GM12864 (cell line): Measurements from ENCODE around the gene TPRX1.
A peak's percentile ranks its signal among the peaks of the same experiment; 100 is the strongest.
"Not testable (repeated sequence)": the region's sequence is repeated elsewhere in the genome, so short reads cannot be mapped to it uniquely, and the experiment has no call there.

Experiments
- DNase-seq: peaks from one replicate; pipeline ENCODE4 v3.0.0-alpha.2; 2011; ENCODE audit warnings: low read depth
- H3K4me3 ChIP-seq: 2 replicates; pipeline ENCODE4 v1.5.1; 2011; ENCODE audit warnings: mild to moderate bottlenecking, low read depth, low read length, control low read depth
- CTCF ChIP-seq: IDR thresholded peaks from 2 replicates; pipeline ENCODE4 v1.5.1; 2011; ENCODE audit warnings: low read depth, mild to moderate bottlenecking, moderate library complexity, low read length, control low read depth, inconsistent platforms; ENCODE audit errors: missing control alignments

TPRX1 gene

DNA sequence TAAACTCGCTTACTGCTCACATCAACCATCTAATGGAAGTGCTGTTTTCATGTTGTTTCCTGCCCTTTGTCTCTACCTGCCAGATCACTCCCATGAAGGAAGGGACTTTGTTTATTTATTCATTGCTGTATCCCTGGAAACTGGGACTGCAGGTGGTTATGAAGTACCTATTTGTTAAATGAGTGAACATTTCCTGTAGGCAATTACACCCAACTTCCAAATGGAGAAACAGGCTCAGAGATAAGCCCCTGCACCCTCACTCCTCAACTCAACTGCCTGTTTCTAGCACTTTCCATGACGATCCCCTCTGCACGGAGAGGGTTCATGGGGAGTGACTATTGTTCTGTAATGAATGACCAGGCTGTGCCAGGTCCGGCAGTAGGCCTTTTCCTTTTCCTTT is 27.8 kb downstream of the TPRX1 start:
- no peak overlapping the region for H3K4me3 ChIP-seq
- no peak for TF ChIP-seq CTCF
- DNase-seq = no peak

GRCh38 chr19:47771291-47771690 is 33.1 kb downstream of the TPRX1 start:
- H3K4me3 ChIP-seq, DNase-seq: not testable (repeated sequence)

- no peak for TF ChIP-seq CTCF
- no peak overlapping the region for H3K4me3 ChIP-seq
- no peak for DNase-seq
Measured at GRCh38 chr19:47769534-47769933, 34.8 kb downstream of the TPRX1 start.

GRCh38 chr19:47768604-47769003 is 35.7 kb downstream of the TPRX1 start:
- no peak for TF ChIP-seq CTCF
- H3K4me3 ChIP-seq = no peak overlapping the region
- DNase-seq = no peak

GRCh38 chr19:47767349-47767748 is 37.0 kb downstream of the TPRX1 start:
- H3K4me3 ChIP-seq = no peak overlapping the region
- DNase-seq = no peak
- no peak for TF ChIP-seq CTCF

DNA sequence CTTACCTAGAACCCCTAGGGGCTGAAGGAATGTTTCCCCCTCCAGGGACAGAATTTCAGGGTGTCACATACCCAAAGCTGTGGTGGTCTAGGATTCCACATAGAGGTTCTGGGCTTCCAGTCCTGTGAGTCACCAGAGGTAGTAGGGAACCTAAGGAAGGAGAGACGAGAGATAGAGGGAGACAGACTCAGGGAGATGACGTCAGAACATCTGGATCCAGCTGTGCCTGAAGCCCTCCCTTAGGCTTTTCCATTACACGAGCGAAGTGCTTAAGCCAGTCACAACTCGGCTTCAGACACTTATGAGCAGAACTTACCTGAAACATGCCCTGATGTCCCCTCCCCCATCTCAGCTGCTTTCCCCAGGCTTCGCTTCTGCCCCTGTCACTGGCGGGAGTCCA is 37.7 kb downstream of the TPRX1 start:
- no peak for DNase-seq
- H3K4me3 ChIP-seq = no peak overlapping the region
- no peak for TF ChIP-seq CTCF

DNA sequence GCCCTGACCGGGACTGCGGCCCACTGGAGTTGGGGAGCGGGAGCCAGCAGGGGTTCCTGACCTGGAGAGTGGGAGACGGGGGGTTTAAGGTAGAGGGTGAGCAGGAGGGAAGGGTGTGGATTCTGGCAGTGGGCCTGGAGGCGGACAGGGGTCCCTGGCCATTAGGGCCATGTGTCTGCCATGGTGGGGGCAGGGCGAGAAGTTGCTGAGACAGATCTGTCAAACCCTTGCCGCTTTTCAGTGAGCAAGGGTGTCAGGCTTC is 38.1 kb downstream of the TPRX1 start:
- no peak for TF ChIP-seq CTCF
- no peak for DNase-seq
- H3K4me3 ChIP-seq = no peak overlapping the region

DNA sequence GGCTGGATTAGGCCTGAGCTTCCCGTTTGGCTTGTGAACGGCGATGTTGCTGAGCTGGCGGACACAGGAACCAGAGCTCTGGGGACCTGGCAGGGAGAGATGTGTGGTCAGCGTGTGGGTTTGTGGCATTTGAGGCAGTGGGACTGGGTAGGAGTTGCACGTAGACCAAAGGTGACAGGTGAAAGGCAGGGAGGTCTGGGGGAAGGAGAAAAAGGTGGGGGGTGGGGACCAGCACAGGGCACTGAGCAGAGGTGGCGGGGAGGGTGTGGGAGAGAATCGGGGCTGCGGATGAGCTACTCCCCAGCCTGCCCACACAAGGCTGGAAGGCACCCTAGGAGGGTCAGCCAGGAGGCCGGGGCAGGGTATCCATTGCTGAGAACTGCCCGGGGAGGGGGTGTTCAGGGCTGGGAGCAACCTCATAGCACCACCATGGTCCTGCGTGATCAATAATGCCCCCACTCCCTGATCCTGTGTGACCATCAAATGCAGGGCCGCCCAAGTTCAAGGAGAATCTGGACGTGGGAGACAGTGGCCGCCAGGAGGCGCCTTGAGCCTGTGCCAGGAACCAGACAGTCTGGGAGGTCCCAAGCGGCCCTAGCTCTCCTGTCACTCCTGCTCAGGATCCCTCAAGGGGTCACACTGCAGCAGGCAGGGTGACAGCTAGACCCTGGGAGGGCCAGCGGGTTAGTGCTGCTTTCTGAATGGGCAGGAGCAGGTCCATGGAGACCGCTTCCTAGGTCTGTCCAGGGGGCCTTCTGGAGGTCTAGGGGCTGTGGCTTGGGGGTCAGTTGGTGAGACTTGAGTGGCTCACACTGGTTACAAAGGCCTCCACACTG is 38.6 kb downstream of the TPRX1 start:
- no peak overlapping the region for H3K4me3 ChIP-seq
- DNase-seq = no peak
- TF ChIP-seq CTCF = peak; percentile 86

DNA sequence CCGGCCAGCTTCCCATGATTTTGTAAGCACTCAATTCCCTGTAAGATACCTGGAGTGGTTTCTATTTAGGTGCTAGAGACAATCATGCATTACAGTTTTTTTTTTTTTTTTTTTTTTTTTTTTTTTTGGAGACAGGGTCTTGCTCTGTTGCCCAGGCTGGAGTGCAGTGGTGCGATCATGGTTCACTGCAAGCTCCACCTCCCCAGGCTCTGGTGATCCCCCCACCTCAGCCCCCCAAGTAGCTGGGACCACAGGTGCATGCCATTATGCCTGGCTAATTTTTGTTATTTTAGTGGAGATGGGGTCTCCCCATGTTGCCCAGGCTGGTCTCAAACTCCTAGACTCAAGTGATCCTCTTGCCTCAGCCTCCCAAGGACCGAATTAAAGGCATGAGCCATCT is 39.6 kb downstream of the TPRX1 start:
- DNase-seq, H3K4me3 ChIP-seq: not testable (repeated sequence)
